OCI-LY1 (cell line): ENCODE measurements around the gene CUBN.

ENCODE experiments used
- H2AFZ ChIP-seq: fragments of 200-600 bp; sonication (generic), shearing (Covaris generic); 2 replicates; pipeline ENCODE4 v1.6.0; 2014; ENCODE audit warnings: antibody characterized with exemption, mild to moderate bottlenecking, low read length
- H3F3A ChIP-seq: fragments of 200-600 bp; sonication (generic), shearing (Covaris generic); 2 replicates; pipeline ENCODE4 v1.6.0; 2014; ENCODE audit warnings: mild to moderate bottlenecking, antibody characterized with exemption, low read length, moderate library complexity; ENCODE audit not compliant: insufficient read depth
- H3K27ac ChIP-seq: fragments of 200-600 bp; sonication (generic); 2 replicates; pipeline ENCODE4 v1.5.1; 2014; ENCODE audit warnings: low read length, mixed run types, mild to moderate bottlenecking, low read depth; ENCODE audit not compliant: poor library complexity, severe bottlenecking
- H3K27me3 ChIP-seq: fragments of 200-600 bp; sonication (generic); 2 replicates; pipeline ENCODE4 v1.6.0; 2014; ENCODE audit warnings: antibody characterized with exemption, mild to moderate bottlenecking, low read length, moderate library complexity; ENCODE audit not compliant: insufficient read depth
- H3K36me3 ChIP-seq: fragments of 200-600 bp; sonication (generic); 2 replicates; pipeline ENCODE4 v1.6.1; 2014; ENCODE audit warnings: mild to moderate bottlenecking, antibody characterized with exemption, low read length, moderate library complexity, mixed read lengths; ENCODE audit not compliant: insufficient read depth
- H3K4me1 ChIP-seq: fragments of 200-600 bp; sonication (generic); 2 replicates; pipeline ENCODE4 v1.5.1; 2014; ENCODE audit warnings: mild to moderate bottlenecking, low read length, moderate library complexity; ENCODE audit not compliant: insufficient read depth, severe bottlenecking
- H3K4me2 ChIP-seq: fragments of 200-600 bp; sonication (generic), shearing (Covaris generic); 2 replicates; pipeline ENCODE4 v1.6.1; 2014; ENCODE audit warnings: low read length
- H3K4me3 ChIP-seq: fragments of 200-600 bp; sonication (generic); 2 replicates; pipeline ENCODE4 v1.5.1; 2014; ENCODE audit warnings: low read length, low read depth, mild to moderate bottlenecking, mixed read lengths; ENCODE audit not compliant: poor library complexity, severe bottlenecking
- H3K79me2 ChIP-seq: fragments of 200-600 bp; shearing (Covaris generic); 2 replicates; pipeline ENCODE4 v1.6.1; 2016; ENCODE audit warnings: mixed run types, low read length, mixed read lengths; ENCODE audit not compliant: insufficient read depth
- H3K9ac ChIP-seq: fragments of 200-600 bp; sonication (generic), shearing (Covaris generic); 2 replicates; pipeline ENCODE4 v1.6.1; 2014; ENCODE audit warnings: mild to moderate bottlenecking, low read length, mixed read lengths
- H3K9me2 ChIP-seq: fragments of 200-600 bp; sonication (generic), shearing (Covaris generic); 2 replicates; pipeline ENCODE4 v1.6.1; 2014; ENCODE audit warnings: low read depth, mild to moderate bottlenecking, low read length, mixed read lengths
- H3K9me3 ChIP-seq: fragments of 200-600 bp; shearing (Covaris generic); 2 replicates; pipeline ENCODE4 v1.6.1; 2014; ENCODE audit warnings: low read length, mixed read lengths
- H4K20me1 ChIP-seq: fragments of 200-600 bp; sonication (generic), shearing (Covaris generic); 2 replicates; pipeline ENCODE4 v1.6.0; 2016; ENCODE audit warnings: mild to moderate bottlenecking, low read length; ENCODE audit not compliant: insufficient read depth
- EZH2 ChIP-seq: fragments of 200-600 bp; sonication (generic), shearing (Covaris generic); IDR thresholded peaks from 2 replicates; pipeline ENCODE4 v1.8.0; 2017; ENCODE audit warnings: borderline replicate concordance, mixed run types, mild to moderate bottlenecking, antibody characterized with exemption, low read length, moderate library complexity, mixed read lengths
- TF ChIP-seq, protein P1 (sequence below): fragments of 200-600 bp; sonication (generic), shearing (Covaris generic); IDR thresholded peaks from 2 replicates; pipeline ENCODE4 v1.5.1; 2017; ENCODE audit warnings: mild to moderate bottlenecking, antibody characterized with exemption, low read length, moderate library complexity, mixed read lengths

Gene CUBN

DNA sequence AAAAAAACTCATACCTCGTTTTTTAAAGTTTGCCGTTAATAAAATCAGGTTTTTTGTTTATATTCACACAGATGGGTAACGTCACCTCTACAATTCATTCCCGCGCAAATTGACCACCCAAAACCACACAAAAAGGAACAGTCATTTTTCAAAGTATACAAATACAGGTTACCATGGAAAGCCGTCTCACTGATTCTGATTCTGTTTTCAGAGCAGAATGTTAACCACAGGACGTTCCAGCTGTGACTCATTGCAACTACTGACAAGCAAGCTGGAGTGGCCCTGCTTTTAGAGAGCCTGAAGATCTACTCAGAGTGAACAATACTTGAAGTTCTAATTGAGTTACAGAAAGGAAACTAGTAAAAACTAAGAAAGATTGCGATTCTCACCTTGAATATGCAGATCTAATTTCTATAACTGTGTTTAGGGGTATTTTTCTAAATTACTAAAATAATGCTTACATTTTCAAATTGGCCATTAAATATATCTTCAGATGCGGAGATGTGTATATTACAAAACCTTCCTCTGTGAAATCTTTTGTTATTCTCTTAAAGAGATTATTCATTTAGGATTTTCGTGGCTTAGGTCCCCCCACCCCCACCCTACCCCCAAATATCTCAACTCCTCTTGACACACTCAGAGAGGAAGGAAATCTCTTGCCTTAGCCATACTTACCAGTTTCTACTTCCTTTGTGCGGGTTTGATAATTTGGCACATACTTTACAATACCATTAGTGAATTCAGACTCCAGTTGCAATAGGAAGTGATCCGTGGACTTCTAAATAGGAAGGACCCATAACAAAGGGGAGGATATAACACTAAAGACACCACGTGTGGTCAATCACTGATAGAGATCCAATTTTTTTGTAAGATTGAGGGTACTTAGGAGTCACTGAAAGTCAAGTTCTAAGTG is 106.0 kb downstream of the CUBN start:
- H3K4me3 ChIP-seq, result no peak overlapping the region
- H2AFZ ChIP-seq, result no peak overlapping the region
- no peaks in the 10 kb centered on the region for H3K36me3 ChIP-seq
- no peaks in the 10 kb centered on the region for H3K79me2 ChIP-seq
- H3F3A ChIP-seq, result no peaks in the 10 kb centered on the region
- H4K20me1 ChIP-seq, result no peaks in the 10 kb centered on the region
- H3K9ac ChIP-seq, result no peak overlapping the region
- no peak overlapping the region for H3K27ac ChIP-seq
- H3K4me1 ChIP-seq, result no peaks in the 10 kb centered on the region
- H3K9me3 ChIP-seq, result no peaks in the 10 kb centered on the region
- no peaks in the 10 kb centered on the region for H3K27me3 ChIP-seq
- H3K9me2 ChIP-seq, result no peaks in the 10 kb centered on the region
- no peak overlapping the region for H3K4me2 ChIP-seq
- TF ChIP-seq, protein P1, sequence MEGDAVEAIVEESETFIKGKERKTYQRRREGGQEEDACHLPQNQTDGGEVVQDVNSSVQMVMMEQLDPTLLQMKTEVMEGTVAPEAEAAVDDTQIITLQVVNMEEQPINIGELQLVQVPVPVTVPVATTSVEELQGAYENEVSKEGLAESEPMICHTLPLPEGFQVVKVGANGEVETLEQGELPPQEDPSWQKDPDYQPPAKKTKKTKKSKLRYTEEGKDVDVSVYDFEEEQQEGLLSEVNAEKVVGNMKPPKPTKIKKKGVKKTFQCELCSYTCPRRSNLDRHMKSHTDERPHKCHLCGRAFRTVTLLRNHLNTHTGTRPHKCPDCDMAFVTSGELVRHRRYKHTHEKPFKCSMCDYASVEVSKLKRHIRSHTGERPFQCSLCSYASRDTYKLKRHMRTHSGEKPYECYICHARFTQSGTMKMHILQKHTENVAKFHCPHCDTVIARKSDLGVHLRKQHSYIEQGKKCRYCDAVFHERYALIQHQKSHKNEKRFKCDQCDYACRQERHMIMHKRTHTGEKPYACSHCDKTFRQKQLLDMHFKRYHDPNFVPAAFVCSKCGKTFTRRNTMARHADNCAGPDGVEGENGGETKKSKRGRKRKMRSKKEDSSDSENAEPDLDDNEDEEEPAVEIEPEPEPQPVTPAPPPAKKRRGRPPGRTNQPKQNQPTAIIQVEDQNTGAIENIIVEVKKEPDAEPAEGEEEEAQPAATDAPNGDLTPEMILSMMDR, result no peak
- TF ChIP-seq EZH2, result no peak

DNA sequence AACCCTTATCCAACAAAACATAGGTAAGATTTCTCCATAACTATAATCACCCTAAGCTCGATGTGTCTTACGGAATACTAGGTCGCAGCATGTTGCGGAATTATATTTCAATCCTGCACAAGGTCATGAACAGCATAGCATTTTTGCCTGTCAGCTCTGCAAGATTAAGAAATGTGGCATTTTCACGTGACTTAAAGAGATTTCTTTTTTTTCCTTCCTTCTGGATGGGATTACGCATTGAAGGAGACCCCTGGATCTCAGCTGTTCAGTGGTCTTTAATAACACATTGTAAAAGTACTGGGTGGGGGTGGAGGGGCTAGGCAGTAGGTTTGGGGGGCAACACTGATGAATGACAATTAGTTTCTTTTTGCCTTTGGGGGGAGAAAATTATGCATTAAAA is 106.7 kb downstream of the CUBN start:
- Histone ChIP-seq H3K9ac (no peak overlapping the region), H3K27ac (no peak overlapping the region), H3K4me2 (no peak overlapping the region)

DNA sequence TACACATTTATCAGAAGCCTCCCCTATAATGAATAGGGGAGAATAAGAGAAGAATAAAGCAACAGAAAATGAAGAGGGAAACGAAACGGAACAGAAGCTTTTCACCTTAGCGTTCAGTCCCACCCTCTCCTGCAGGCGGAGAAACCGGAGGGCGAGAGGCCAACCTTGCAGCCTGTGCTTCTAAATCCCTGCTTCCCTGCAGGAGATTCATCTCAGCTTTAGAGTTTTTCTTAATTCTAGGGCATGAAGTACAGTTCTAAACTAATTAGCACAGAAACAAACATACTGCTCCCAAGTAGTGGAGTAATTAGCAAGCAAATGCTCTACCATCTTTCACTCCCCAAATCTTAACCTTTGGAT is 107.2 kb downstream of the CUBN start:
- Histone ChIP-seq H3K4me2 (no peak overlapping the region), H3K4me1 (no peaks in the 10 kb centered on the region), H2AFZ (no peak overlapping the region), H3K27ac (no peak overlapping the region), H3K9me3 (no peaks in the 10 kb centered on the region), H3K79me2 (no peaks in the 10 kb centered on the region), H3K9me2 (no peaks in the 10 kb centered on the region), H3K27me3 (no peaks in the 10 kb centered on the region), H3K4me3 (no peak overlapping the region), H4K20me1 (no peaks in the 10 kb centered on the region), H3K9ac (no peak overlapping the region), H3K36me3 (no peaks in the 10 kb centered on the region), H3F3A (no peaks in the 10 kb centered on the region)
- TF ChIP-seq, protein P1, result no peak
- no peak for TF ChIP-seq EZH2

More for the DNA sequence above, 106.7 kb downstream of the CUBN start:
- no peak overlapping the region for H3K4me3 ChIP-seq
- no peaks in the 10 kb centered on the region for H3K4me1 ChIP-seq
- no peaks in the 10 kb centered on the region for H3K27me3 ChIP-seq
- H3K36me3 ChIP-seq, result no peaks in the 10 kb centered on the region
- no peak overlapping the region for H2AFZ ChIP-seq
- no peaks in the 10 kb centered on the region for H3F3A ChIP-seq
- H3K79me2 ChIP-seq, result no peaks in the 10 kb centered on the region
- H3K9me2 ChIP-seq, result no peaks in the 10 kb centered on the region
- TF ChIP-seq, protein P1, result no peak
- no peak for TF ChIP-seq EZH2
- H3K9me3 ChIP-seq, result no peaks in the 10 kb centered on the region
- H4K20me1 ChIP-seq, result no peaks in the 10 kb centered on the region
